ENCODE measurements around the gene CSNK1E. TPM values are rescaled to one million over a fixed set of nuclear protein-coding genes. Genes with fewer than 3 reads are reported as not detected.

The CSNK1E gene
- total and polyA plus RNA-seq, 2 of the 8 experiments (the other 6 are each of a cell fraction or from before 2014, with no cell fraction given) = 247 to 263 TPM

GRCh38 chr22:38302906-38303305 is 14.3 kb downstream of the CSNK1E start:
- no peaks in the 10 kb centered on the region for H3K27me3 ChIP-seq (replicated peaks in 1 of 4; ENCODE audit: control insufficient read depth in 3 of 4, extremely low read depth in 1 of 4, insufficient read depth in 3 of 4, low read length in 3 of 4)
- no peak overlapping the region for H3K9ac ChIP-seq (replicated peaks in 1 of 4; ENCODE audit: extremely low read depth in 1 of 4, low read depth in 3 of 4, low read length in 3 of 4)
- peaks cover 16 to 59% of the 10 kb centered on the region in 2 experiments for H3K79me2 ChIP-seq (ENCODE audit: control insufficient read depth in 1 of 2, insufficient read depth in 2 of 2, low read length in 2 of 2)
- no peak overlapping the region for H3K18ac ChIP-seq (ENCODE audit: extremely low read depth, low read length)
- 96% methylated on average over 9 of the region's 19 CpGs; no CpG with 5 or more reads in 1 of the 2 experiments for WGBS, 2 experiments (ENCODE audit: extremely low coverage in 1 of 2, insufficient coverage in 1 of 2, insufficient read length in 1 of 2, insufficient replicate concordance in 2 of 2, low coverage in 1 of 2, low lambda C conversion rate in 2 of 2, missing lambda C conversion rate in 1 of 2)
- peaks cover 41 to 43% of the 10 kb centered on the region in 2 experiments for H4K20me1 ChIP-seq (replicated peaks in 1 of 2; ENCODE audit: control insufficient read depth in 1 of 2, insufficient read depth in 2 of 2, low read length in 2 of 2)
- H2BK120ac ChIP-seq (replicated peaks; ENCODE audit: low read depth, low read length) = no peak overlapping the region
- ChIA-PET POLR2A (ENCODE audit: partially characterized antibody) (interaction anchor here (1.0 to 1.9 kb wide), 5 partner anchors 9 to 27 kb away, joined by 3 to 10 read pairs (median 4); no protein-coding TSS in a partner anchor), CTCF (ENCODE audit: partially characterized antibody) (interaction anchor here (0.7 to 1.7 kb wide), 4 partner anchors 10 to 48 kb away, joined by 3 to 5 read pairs (median 4); no protein-coding TSS in a partner anchor)
- no peak overlapping the region for H4K8ac ChIP-seq (ENCODE audit: extremely low read depth, insufficient read depth, low read length)
- H3K4me3 ChIP-seq (ENCODE audit: extremely low read depth in 1 of 4, insufficient read depth in 2 of 4, low read depth in 3 of 4, low read length in 4 of 4) = no peak overlapping the region
- no peak overlapping the region for H2BK5ac ChIP-seq (ENCODE audit: low read depth, low read length)
- no peak overlapping the region for H4K91ac ChIP-seq (replicated peaks; ENCODE audit: insufficient read length, low read length)
- DNase-seq (ENCODE audit: low read depth in 1 of 2, low spot score in 2 of 2) = no peak
- H2BK15ac ChIP-seq (ENCODE audit: low read length) = no peak overlapping the region
- H3K23me2 ChIP-seq (ENCODE audit: low read depth, low read length) = no peaks in the 10 kb centered on the region
- H3K23ac ChIP-seq (ENCODE audit: insufficient read length) = no peak overlapping the region
- H3K27ac ChIP-seq (ENCODE audit: low read depth, low read length) = no peak overlapping the region
- no peak overlapping the region for H2AFZ ChIP-seq (ENCODE audit: low read length)
- no peak overlapping the region for H2BK12ac ChIP-seq (ENCODE audit: low read depth, low read length)
- no peaks in the 10 kb centered on the region for H3K9me3 ChIP-seq (ENCODE audit: insufficient read depth in 2 of 2, low read depth in 1 of 2, low read length in 1 of 2)
- H3K56ac ChIP-seq (replicated peaks; ENCODE audit: insufficient read length, low read depth, low read length) = no peak overlapping the region
- FAIRE-seq = no peak
- no peak for TF ChIP-seq GABPA (IDR thresholded peaks at IDR 0.05; ENCODE audit: borderline replicate concordance, insufficient read depth, low read length)
- H2BK20ac ChIP-seq (ENCODE audit: low read length) = no peak overlapping the region
- H3K14ac ChIP-seq (ENCODE audit: insufficient read length) = no peak overlapping the region
- H3K4me2 ChIP-seq (ENCODE audit: insufficient read depth in 1 of 2, low read depth in 2 of 2, low read length in 2 of 2) = no peak overlapping the region
- peaks cover 43 to 72% (median 58%) of the 10 kb centered on the region in 4 experiments for H3K36me3 ChIP-seq (ENCODE audit: control insufficient read depth in 2 of 4, insufficient read depth in 4 of 4, low read length in 3 of 4)
- no peak overlapping the region for H4K5ac ChIP-seq (ENCODE audit: insufficient read length, low read depth, low read length)
- H3K4ac ChIP-seq (replicated peaks; ENCODE audit: insufficient read length, low read depth, low read length) = no peak overlapping the region
- H3K79me1 ChIP-seq (ENCODE audit: low read depth, low read length) = peaks cover 14% of the 10 kb centered on the region
- H3K4me1 ChIP-seq (replicated peaks in 1 of 4; ENCODE audit: control insufficient read depth in 3 of 4, insufficient read depth in 4 of 4, low read length in 3 of 4) = peaks cover 2 to 12% (median 6%) of the 10 kb centered on the region in 4 experiments
- H2AK5ac ChIP-seq (ENCODE audit: low read depth, low read length) = no peak overlapping the region

Measured in H1 (cell line).